IMR-90 (cell line): ENCODE results near the gene MGAT3. TPM values are rescaled to one million over a fixed set of nuclear protein-coding genes. Genes with fewer than 3 reads are reported as not detected.

ENCODE experiments used
- ATAC-seq: fragments of 200-7000 bp; cut with Tn5 transposase; 2 replicates; pipeline ENCODE4 v1.9.1; 2020; ENCODE audit warnings: low read depth, mild to moderate bottlenecking, moderate library complexity
- BruUV-seq: library from RNA; stranded (reverse); fragments of 400-500 nt; replicated peaks from 2 replicates; lab custom pipeline; 2021; lab: Mats Ljungman, UMichigan
- CTCF ChIA-PET: fragments of 300-600 bp; formaldehyde crosslinking; extraction: SDS; loops from one replicate; lab custom pipeline; 2021; ENCODE audit warnings: antibody characterized with exemption; lab: Yijun Ruan, JAX
- POLR2A ChIA-PET: fragments of 300-600 bp; sonication (Branson Sonifier 250); formaldehyde crosslinking; loops from one replicate; lab custom pipeline; 2022; ENCODE audit warnings: antibody characterized with exemption; ENCODE audit not compliant: unreplicated experiment; lab: Charles Lee
- DNase-seq: peaks from one replicate; pipeline ENCODE4 v3.0.0; 2013
- H2AFZ ChIP-seq: replicated peaks from 2 replicates; pipeline ENCODE3; 2013; ENCODE audit warnings: low read length, mild to moderate bottlenecking; ENCODE audit not compliant: poor library complexity
- H2AK5ac ChIP-seq: 2 replicates; pipeline ENCODE4 v1.6.1; 2013; ENCODE audit warnings: low read depth, low read length, inconsistent platforms
- H2AK9ac ChIP-seq: replicated peaks from 2 replicates; pipeline ENCODE3; 2013; ENCODE audit warnings: mild to moderate bottlenecking, low read depth, low read length, moderate library complexity; ENCODE audit not compliant: poor library complexity
- H2BK120ac ChIP-seq: 2 replicates; pipeline ENCODE4 v1.6.1; 2013; ENCODE audit warnings: low read depth, low read length, inconsistent platforms
- H2BK15ac ChIP-seq: 3 replicates; pipeline ENCODE4 v1.6.1; 2013; ENCODE audit warnings: low read depth, low read length, inconsistent platforms
- H2BK20ac ChIP-seq: 2 replicates; pipeline ENCODE4 v1.6.1; 2013; ENCODE audit warnings: low read depth, mild to moderate bottlenecking, inconsistent platforms, low read length, moderate library complexity
- H2BK5ac ChIP-seq: 2 replicates; pipeline ENCODE4 v1.6.1; 2013; ENCODE audit warnings: mild to moderate bottlenecking, low read depth, low read length, inconsistent platforms; ENCODE audit not compliant: poor library complexity, severe bottlenecking
- H3K14ac ChIP-seq: replicated peaks from 2 replicates; pipeline ENCODE4 v1.6.1; 2013; ENCODE audit warnings: low read depth, low read length, inconsistent platforms
- H3K18ac ChIP-seq: 2 replicates; pipeline ENCODE4 v1.6.1; 2013; ENCODE audit warnings: low read depth, low read length, control low read depth
- H3K23ac ChIP-seq: 2 replicates; pipeline ENCODE4 v1.6.1; 2013; ENCODE audit warnings: low read depth, low read length, inconsistent platforms
- H3K27ac ChIP-seq: 2 replicates; pipeline ENCODE4 v1.5.1; 2013; ENCODE audit warnings: mild to moderate bottlenecking, control low read depth, low read length; ENCODE audit not compliant: insufficient read depth
- H3K27me3 ChIP-seq: 2 replicates; pipeline ENCODE4 v1.6.1; 2013; ENCODE audit warnings: low read length; ENCODE audit not compliant: control insufficient read depth, insufficient read depth
- H3K36me3 ChIP-seq: 2 replicates; pipeline ENCODE4 v1.6.1; 2013; ENCODE audit warnings: low read length, mixed read lengths; ENCODE audit not compliant: control insufficient read depth, insufficient read depth
- H3K4ac ChIP-seq: 2 replicates; pipeline ENCODE4 v1.6.1; 2013; ENCODE audit warnings: low read depth, low read length, inconsistent platforms
- H3K4me1 ChIP-seq: 2 replicates; pipeline ENCODE4 v1.6.1; 2013; ENCODE audit warnings: low read length, mixed read lengths; ENCODE audit not compliant: control insufficient read depth, insufficient read depth
- H3K4me2 ChIP-seq: 2 replicates; pipeline ENCODE4 v1.6.1; 2013; ENCODE audit warnings: low read depth, mild to moderate bottlenecking, control low read depth, low read length, moderate library complexity
- H3K4me3 ChIP-seq: 2 replicates; pipeline ENCODE4 v1.5.1; 2013; ENCODE audit warnings: low read depth, mild to moderate bottlenecking, control low read depth, low read length, moderate library complexity; ENCODE audit not compliant: insufficient read depth
- H3K56ac ChIP-seq: 2 replicates; pipeline ENCODE4 v1.6.1; 2013; ENCODE audit warnings: low read length, inconsistent platforms; ENCODE audit not compliant: insufficient read depth; ENCODE audit errors: extremely low read depth
- H3K79me1 ChIP-seq, 2 experiments: 2 replicates each; pipeline ENCODE4 v1.6.1; 2013; ENCODE audit warnings: low read length in 2 of 2, inconsistent platforms in 1 of 2, low read depth in 1 of 2
- H3K9ac ChIP-seq: 2 replicates; pipeline ENCODE4 v1.6.1; 2013; ENCODE audit warnings: low read depth, low read length, control low read depth
- H3K9me1 ChIP-seq: 2 replicates; pipeline ENCODE4 v1.6.1; 2013; ENCODE audit warnings: low read length, inconsistent platforms; ENCODE audit not compliant: insufficient read depth
- H3K9me3 ChIP-seq: 2 replicates; pipeline ENCODE4 v1.6.1; 2013; ENCODE audit warnings: low read length; ENCODE audit not compliant: control insufficient read depth, insufficient read depth
- H4K20me1 ChIP-seq: 2 replicates; pipeline ENCODE4 v1.6.1; 2013; ENCODE audit warnings: low read length, inconsistent platforms; ENCODE audit not compliant: insufficient read depth
- H4K5ac ChIP-seq: 2 replicates; pipeline ENCODE4 v1.6.1; 2013; ENCODE audit warnings: mild to moderate bottlenecking, low read depth, low read length, control low read depth
- H4K8ac ChIP-seq, 2 experiments: 2 replicates each; pipeline ENCODE4 v1.6.1; 2013; ENCODE audit warnings: low read depth in 2 of 2, low read length in 2 of 2, control low read depth in 1 of 2, inconsistent platforms in 1 of 2
- H4K91ac ChIP-seq: 2 replicates; pipeline ENCODE4 v1.6.1; 2013; ENCODE audit warnings: low read depth, low read length, inconsistent platforms; ENCODE audit not compliant: insufficient read depth
- BHLHE40 ChIP-seq: fragments of 150-350 bp; IDR thresholded peaks from 2 replicates; pipeline ENCODE4 v1.6.1; 2016; ENCODE audit warnings: mild to moderate bottlenecking, low read depth, low read length
- CEBPB ChIP-seq: IDR thresholded peaks from 2 replicates; pipeline ENCODE4 v1.6.1; 2012; ENCODE audit warnings: low read depth, low read length, improper control_type of control experiment
- CHD1 ChIP-seq: IDR thresholded peaks from 2 replicates; pipeline ENCODE4 v1.6.1; 2012; ENCODE audit warnings: low read depth, low read length, improper control_type of control experiment
- CTCF ChIP-seq: conservative IDR thresholded peaks from 2 replicates; pipeline ENCODE4 v1.5.1; 2012; ENCODE audit warnings: mild to moderate bottlenecking, low read depth, low read length, improper control_type of control experiment
- FOS ChIP-seq: fragments of 150-350 bp; IDR thresholded peaks from 2 replicates; pipeline ENCODE4 v1.6.1; 2016; ENCODE audit warnings: low read depth, low read length
- MAFK ChIP-seq: IDR thresholded peaks from 2 replicates; pipeline ENCODE4 v1.6.1; 2012; ENCODE audit warnings: low read depth, low read length, improper control_type of control experiment
- MAZ ChIP-seq: IDR thresholded peaks from 2 replicates; pipeline ENCODE4 v1.6.1; 2012; ENCODE audit warnings: low read depth, mild to moderate bottlenecking, low read length, improper control_type of control experiment, moderate library complexity, borderline replicate concordance
- MXI1 ChIP-seq: IDR thresholded peaks from 2 replicates; pipeline ENCODE4 v1.6.1; 2012; ENCODE audit warnings: low read depth, mild to moderate bottlenecking, low read length, moderate library complexity, borderline replicate concordance
- NFE2L2 ChIP-seq: fragments of 150-350 bp; IDR thresholded peaks from 2 replicates; pipeline ENCODE4 v1.6.1; 2016; ENCODE audit warnings: low read depth, mild to moderate bottlenecking, low read length
- POLR2A ChIP-seq: IDR thresholded peaks from 2 replicates; pipeline ENCODE4 v1.6.1; 2012; ENCODE audit warnings: mild to moderate bottlenecking, low read depth, low read length
- RAD21 ChIP-seq: IDR thresholded peaks from 2 replicates; pipeline ENCODE4 v1.6.1; 2012; ENCODE audit warnings: low read length, improper control_type of control experiment
- RCOR1 ChIP-seq: IDR thresholded peaks from 2 replicates; pipeline ENCODE4 v1.6.1; 2012; ENCODE audit warnings: mild to moderate bottlenecking, low read length, improper control_type of control experiment; ENCODE audit not compliant: insufficient replicate concordance
- RFX5 ChIP-seq: IDR thresholded peaks from 2 replicates; pipeline ENCODE4 v1.8.0; 2012; ENCODE audit warnings: low read depth, mild to moderate bottlenecking, low read length, moderate library complexity
- SMC3 ChIP-seq: fragments of 150-350 bp; IDR thresholded peaks from 2 replicates; pipeline ENCODE4 v1.6.1; 2016; ENCODE audit warnings: low read depth, mild to moderate bottlenecking, antibody characterized with exemption, low read length, moderate library complexity
- USF2 ChIP-seq: fragments of 150-350 bp; IDR thresholded peaks from 2 replicates; pipeline ENCODE4 v1.6.1; 2017; ENCODE audit warnings: mild to moderate bottlenecking, antibody characterized with exemption, low read length, low read depth
- WGBS, 2 experiments: methylation state at CpG; one replicate each; pipeline versions ENCODE4 v1.1.5 to v1.1.7; 2013; ENCODE audit warnings: missing lambda C conversion rate in 2 of 2; ENCODE audit not compliant: insufficient read length in 1 of 2; ENCODE audit errors: extremely low coverage in 2 of 2; 5-methylcytosine and 5-hydroxymethylcytosine counted together
- dilution Hi-C: fragments of 300-500 bp; cut with HindIII; formaldehyde crosslinking; loops from one replicate; pipeline ENCODE4 v1.14.3; 2018; ENCODE audit warnings: low sequenced_read_pairs; ENCODE audit not compliant: unreplicated experiment
- in situ Hi-C: fragments of 300-500 bp; cut with MboI; formaldehyde crosslinking; loops from 3 replicates; pipeline ENCODE4 v1.14.3; 2019; ENCODE audit warnings: low sequenced_read_pairs, inconsistent platforms, mixed read lengths
- intact Hi-C: fragments of 100-400 bp; cut with micrococcal nuclease; formaldehyde crosslinking; loops from 2 replicates; pipeline ENCODE4 v1.10.0; 2022
- polyA plus RNA-seq, 3 experiments: library from polyadenylated mRNA; depleted of rRNA; stranded (reverse); fragments of >200 nt; gene quantifications; 2 replicates each; pipeline ENCODE4 v1.2.3, GENCODE V29; 2012; ENCODE audit warnings: low replicate concordance in 1 of 3
- total RNA-seq: library from RNA; depleted of rRNA; stranded (reverse); fragments of >200 nt; gene quantifications from 2 replicates; pipeline ENCODE4 v1.2.3, GENCODE V29; 2012
- TF ChIP-seq, protein P1 (sequence below): fragments of 150-350 bp; IDR thresholded peaks from 2 replicates; pipeline ENCODE4 v1.6.1; 2016; ENCODE audit warnings: low read depth, mild to moderate bottlenecking, low read length, moderate library complexity, borderline replicate concordance

The MGAT3 gene
- total and polyA plus RNA-seq, 2 of the 4 experiments (the other 2 are of a cell fraction), result 0.36 to 1.1 TPM

DNA sequence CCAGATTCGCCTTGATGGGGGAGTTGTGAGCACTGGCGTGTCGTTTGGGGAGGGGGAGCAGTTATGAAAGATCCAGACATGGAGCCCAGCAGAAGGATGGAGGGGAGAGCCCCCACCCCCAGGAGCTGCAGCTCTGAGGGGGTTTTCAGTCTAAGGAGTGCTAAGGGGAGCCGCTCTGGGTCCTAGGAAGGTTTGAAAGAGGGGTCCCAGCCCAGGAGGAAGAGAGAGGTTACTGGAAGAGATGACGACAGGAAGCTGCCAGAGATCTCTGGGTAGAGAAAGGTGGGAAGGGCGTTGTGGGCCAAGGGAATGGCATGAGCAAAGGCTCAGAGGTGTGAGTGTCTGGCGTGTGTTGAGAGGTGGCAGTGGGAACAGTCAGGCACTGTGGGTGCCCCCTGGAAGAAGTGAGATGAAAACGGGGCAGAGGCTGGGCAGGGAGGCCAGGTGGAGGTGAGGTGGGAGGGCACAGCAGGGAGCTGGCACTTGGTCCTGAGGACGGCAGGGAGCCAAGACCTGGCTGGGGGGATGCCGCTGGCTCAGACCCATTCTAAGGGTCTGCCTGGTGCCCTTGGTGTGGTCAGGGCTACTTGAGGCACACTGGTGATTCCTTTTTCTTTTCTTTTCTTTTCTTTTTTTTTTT lies 1.8 kb downstream of the MGAT3 start:
- Histone ChIP-seq H2AFZ (peak overlapping the region; percentile 43), H4K91ac (no peak overlapping the region), H3K14ac (no peak overlapping the region; the same call in 1 of the 2 replicates), H4K8ac (no peak overlapping the region), H3K4me2 (peak overlapping the region; percentile 52; the same call in 1 of the 2 replicates), H3K4me1 (peaks cover 8% of the 10 kb centered on the region; the same call in 1 of the 2 replicates), H3K79me1 (no peaks in the 10 kb centered on the region), H3K4me3 (peak overlapping the region; percentile 28), H3K36me3 (no peaks in the 10 kb centered on the region), H2AK9ac (no peak overlapping the region), H3K4ac (no peak overlapping the region), H2BK120ac (no peak overlapping the region), H3K18ac (no peak overlapping the region), H2BK15ac (no peak overlapping the region), H3K23ac (no peak overlapping the region; the same call in 1 of the 2 replicates), H3K9ac (no peak overlapping the region), H3K56ac (no peak overlapping the region), H3K9me1 (no peaks in the 10 kb centered on the region; the same call in 1 of the 2 replicates), H3K9me3 (no peaks in the 10 kb centered on the region), H2BK5ac (no peak overlapping the region), H2AK5ac (no peak overlapping the region; the same call in 1 of the 2 replicates), H4K20me1 (no peaks in the 10 kb centered on the region), H3K27ac (no peak overlapping the region), H4K5ac (no peak overlapping the region), H3K27me3 (peaks cover 49% of the 10 kb centered on the region), H2BK20ac (no peak overlapping the region)
- BruUV-seq, result no TSS peak
- DNase-seq, result no peak
- CTCF ChIA-PET, result no interaction called here
- WGBS, 2 experiments, result 41% methylated on average over 5 of the region's 10 CpGs; no CpG with 5 or more reads in 1 of the 2 experiments
- intact Hi-C loops, result no loop called here
- in situ Hi-C loops, result no loop called here
- dilution Hi-C loops, result no loop called here
- ATAC-seq, result no peak
- POLR2A ChIA-PET, result no interaction called here
- TF ChIP-seq MAZ (no peak), CTCF (no peak), POLR2A (no peak), MAFK (no peak), USF2 (no peak), NFE2L2 (no peak), BHLHE40 (no peak), RAD21 (no peak), FOS (no peak), CHD1 (no peak), CEBPB (no peak), MXI1 (no peak), RCOR1 (no peak), RFX5 (no peak), SMC3 (no peak)
- TF ChIP-seq, protein P1, sequence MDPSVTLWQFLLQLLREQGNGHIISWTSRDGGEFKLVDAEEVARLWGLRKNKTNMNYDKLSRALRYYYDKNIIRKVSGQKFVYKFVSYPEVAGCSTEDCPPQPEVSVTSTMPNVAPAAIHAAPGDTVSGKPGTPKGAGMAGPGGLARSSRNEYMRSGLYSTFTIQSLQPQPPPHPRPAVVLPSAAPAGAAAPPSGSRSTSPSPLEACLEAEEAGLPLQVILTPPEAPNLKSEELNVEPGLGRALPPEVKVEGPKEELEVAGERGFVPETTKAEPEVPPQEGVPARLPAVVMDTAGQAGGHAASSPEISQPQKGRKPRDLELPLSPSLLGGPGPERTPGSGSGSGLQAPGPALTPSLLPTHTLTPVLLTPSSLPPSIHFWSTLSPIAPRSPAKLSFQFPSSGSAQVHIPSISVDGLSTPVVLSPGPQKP, result no peak
